OCI-LY3 (cell line): ENCODE data around the gene FOXK2.

ENCODE experiments used
- H2AFZ ChIP-seq: fragments of 200-600, 300-600 bp; shearing (Covaris generic); 2 replicates; pipeline ENCODE4 v1.6.0; 2014; ENCODE audit warnings: antibody characterized with exemption, low read depth, low read length
- H3K27ac ChIP-seq: fragments of 200-600, 300-600 bp; sonication (generic); 2 replicates; pipeline ENCODE4 v1.5.1; 2014; ENCODE audit warnings: mild to moderate bottlenecking, low read length, moderate library complexity, mixed read lengths
- H3K27me3 ChIP-seq: fragments of 200-600, 300-600 bp; sonication (generic); 2 replicates; pipeline ENCODE4 v1.6.1; 2014; ENCODE audit warnings: low read depth, low read length, mixed read lengths
- H3K36me3 ChIP-seq: fragments of 200-600, 300-600 bp; sonication (generic); replicated peaks from 2 replicates; pipeline ENCODE3; 2014; ENCODE audit warnings: low read depth, low read length, mixed read lengths
- H3K4me1 ChIP-seq: fragments of 300-600, 200-600 bp; sonication (generic); 2 replicates; pipeline ENCODE4 v1.6.1; 2014; ENCODE audit warnings: low read length, mixed read lengths
- H3K4me2 ChIP-seq: fragments of 200-600, 300-600 bp; sonication (generic); 2 replicates; pipeline ENCODE4 v1.6.1; 2014; ENCODE audit warnings: low read length, mixed read lengths
- H3K4me3 ChIP-seq: fragments of 300-600, 200-600 bp; sonication (generic); 2 replicates; pipeline ENCODE4 v1.5.1; 2014; ENCODE audit warnings: antibody characterized with exemption, mild to moderate bottlenecking, low read length, moderate library complexity
- H3K79me2 ChIP-seq: fragments of 300-600, 200-600 bp; shearing (Covaris generic); 2 replicates; pipeline ENCODE4 v1.6.1; 2014; ENCODE audit warnings: mild to moderate bottlenecking, low read length, mixed read lengths
- H3K9ac ChIP-seq: fragments of 300-600, 200-600 bp; shearing (Covaris generic); 2 replicates; pipeline ENCODE4 v1.6.0; 2014; ENCODE audit warnings: mild to moderate bottlenecking, low read length, moderate library complexity
- H3K9me3 ChIP-seq: fragments of 200-600, 300-600 bp; shearing (Covaris generic); 2 replicates; pipeline ENCODE4 v1.6.1; 2014; ENCODE audit warnings: low read length, mixed read lengths; ENCODE audit not compliant: insufficient read depth
- H4K20me1 ChIP-seq: fragments of 200-600, 300-600 bp; sonication (generic); 2 replicates; pipeline ENCODE4 v1.6.1; 2016; ENCODE audit warnings: low read length, mixed read lengths; ENCODE audit not compliant: insufficient read depth
- EZH2phosphoT487 ChIP-seq: fragments of 200-600 bp; shearing (Covaris generic); IDR thresholded peaks from 2 replicates; pipeline ENCODE4 v1.6.1; 2018; ENCODE audit warnings: antibody characterized with exemption, mixed run types, low read depth
- TF ChIP-seq, protein P1 (sequence below): fragments of 200-600, 300-600 bp; sonication (generic); IDR thresholded peaks from 2 replicates; pipeline ENCODE4 v1.5.1; 2014; ENCODE audit warnings: antibody characterized with exemption, low read length, low read depth

The FOXK2 gene

DNA sequence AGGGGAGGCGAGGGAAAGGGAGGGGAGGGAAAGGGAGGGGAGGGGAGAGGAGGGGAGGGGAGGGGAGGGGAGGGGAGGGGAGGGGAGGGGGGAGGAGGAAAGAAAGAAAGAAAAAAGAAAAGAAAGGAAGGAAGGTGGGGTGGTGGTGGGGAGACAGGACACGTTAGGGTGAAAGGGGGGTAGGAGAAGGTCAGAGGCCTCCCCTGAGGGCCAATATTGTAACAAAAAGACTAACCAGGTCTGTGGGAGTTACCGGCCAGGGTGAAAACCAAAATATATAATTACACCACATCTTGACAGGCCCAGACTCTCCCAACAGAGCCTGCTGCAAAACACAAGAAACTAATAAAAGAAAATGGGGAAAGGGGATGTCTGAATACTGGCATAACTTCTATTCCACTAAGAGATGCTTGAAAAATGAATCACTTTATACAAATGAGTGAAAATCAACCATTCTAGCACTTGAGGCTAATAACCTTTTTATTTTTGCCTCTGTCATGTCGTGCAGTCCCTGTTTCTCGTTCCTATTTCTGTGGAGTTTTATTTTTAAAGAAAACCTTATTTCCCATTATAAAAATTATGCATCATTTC, 118.7 kb downstream of the FOXK2 start:
- Histone ChIP-seq H3K36me3 (peaks cover 44% of the 10 kb centered on the region), H3K27ac (no peak overlapping the region)

DNA sequence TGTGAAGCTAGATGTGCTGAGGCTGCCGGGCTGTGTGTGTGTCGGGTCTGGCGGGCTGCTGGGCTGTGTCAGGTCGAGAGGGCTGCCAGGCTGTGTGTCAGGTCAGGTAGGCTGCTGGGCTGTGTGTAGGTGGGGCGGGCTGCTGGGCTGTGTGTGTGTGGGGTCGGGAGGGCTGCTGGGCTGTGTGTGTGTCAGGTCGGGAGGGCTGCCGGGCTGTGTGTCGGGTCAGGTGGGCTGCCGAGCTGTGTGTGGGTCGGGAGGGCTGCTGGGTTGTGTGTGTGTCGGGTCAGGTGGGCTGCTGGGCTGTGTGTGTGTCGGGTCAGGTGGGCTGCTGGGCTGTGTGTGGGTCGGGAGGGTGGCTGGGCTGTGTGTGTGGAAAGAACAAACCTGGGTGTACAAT, 120.1 kb downstream of the FOXK2 start:
- Histone ChIP-seq H4K20me1 (peaks cover 34% of the 10 kb centered on the region), H3K4me1 (no peaks in the 10 kb centered on the region), H2AFZ (no peak overlapping the region), H3K4me2 (no peak overlapping the region), H3K4me3 (no peak overlapping the region), H3K9me3 (no peaks in the 10 kb centered on the region), H3K27ac (no peak overlapping the region), H3K79me2 (peaks cover 84% of the 10 kb centered on the region), H3K9ac (no peak overlapping the region), H3K27me3 (no peaks in the 10 kb centered on the region), H3K36me3 (peaks cover 48% of the 10 kb centered on the region)
- TF ChIP-seq EZH2phosphoT487: no peak
- TF ChIP-seq, protein P1, sequence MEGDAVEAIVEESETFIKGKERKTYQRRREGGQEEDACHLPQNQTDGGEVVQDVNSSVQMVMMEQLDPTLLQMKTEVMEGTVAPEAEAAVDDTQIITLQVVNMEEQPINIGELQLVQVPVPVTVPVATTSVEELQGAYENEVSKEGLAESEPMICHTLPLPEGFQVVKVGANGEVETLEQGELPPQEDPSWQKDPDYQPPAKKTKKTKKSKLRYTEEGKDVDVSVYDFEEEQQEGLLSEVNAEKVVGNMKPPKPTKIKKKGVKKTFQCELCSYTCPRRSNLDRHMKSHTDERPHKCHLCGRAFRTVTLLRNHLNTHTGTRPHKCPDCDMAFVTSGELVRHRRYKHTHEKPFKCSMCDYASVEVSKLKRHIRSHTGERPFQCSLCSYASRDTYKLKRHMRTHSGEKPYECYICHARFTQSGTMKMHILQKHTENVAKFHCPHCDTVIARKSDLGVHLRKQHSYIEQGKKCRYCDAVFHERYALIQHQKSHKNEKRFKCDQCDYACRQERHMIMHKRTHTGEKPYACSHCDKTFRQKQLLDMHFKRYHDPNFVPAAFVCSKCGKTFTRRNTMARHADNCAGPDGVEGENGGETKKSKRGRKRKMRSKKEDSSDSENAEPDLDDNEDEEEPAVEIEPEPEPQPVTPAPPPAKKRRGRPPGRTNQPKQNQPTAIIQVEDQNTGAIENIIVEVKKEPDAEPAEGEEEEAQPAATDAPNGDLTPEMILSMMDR: no peak

More for the DNA sequence above, 118.7 kb downstream of the FOXK2 start:
- H4K20me1 ChIP-seq: peaks cover 23% of the 10 kb centered on the region
- no peak for TF ChIP-seq EZH2phosphoT487
- TF ChIP-seq, protein P1: no peak
- no peak overlapping the region for H2AFZ ChIP-seq
- no peak overlapping the region for H3K4me2 ChIP-seq
- peaks cover 79% of the 10 kb centered on the region for H3K79me2 ChIP-seq
- no peak overlapping the region for H3K9ac ChIP-seq
- no peaks in the 10 kb centered on the region for H3K27me3 ChIP-seq
- no peaks in the 10 kb centered on the region for H3K4me1 ChIP-seq
- no peak overlapping the region for H3K4me3 ChIP-seq
- H3K9me3 ChIP-seq: no peaks in the 10 kb centered on the region

DNA sequence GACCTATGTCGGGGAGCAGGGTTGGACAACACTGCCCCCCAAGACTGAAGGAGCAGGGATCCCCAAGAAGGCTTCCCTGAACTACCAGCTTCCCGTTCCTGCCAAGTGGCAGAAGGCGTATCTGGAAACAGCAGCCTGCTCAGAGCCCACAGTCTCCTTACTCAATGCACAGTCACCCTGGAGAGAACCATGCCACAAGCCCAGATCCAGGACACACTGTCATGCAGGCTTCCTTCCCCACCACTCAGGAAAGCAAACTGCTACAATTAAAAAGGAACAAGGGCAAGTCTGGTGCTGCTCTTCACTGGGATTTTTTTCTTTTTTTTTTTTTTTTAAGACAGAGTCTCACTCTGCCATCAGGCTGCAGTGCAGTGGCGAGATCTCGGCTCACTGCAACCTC, 120.5 kb downstream of the FOXK2 start:
- Histone ChIP-seq H3K4me2 (no peak overlapping the region), H3K27ac (no peak overlapping the region), H3K4me1 (no peaks in the 10 kb centered on the region), H4K20me1 (peaks cover 36% of the 10 kb centered on the region), H3K4me3 (no peak overlapping the region), H3K79me2 (peaks cover 85% of the 10 kb centered on the region), H3K9me3 (no peaks in the 10 kb centered on the region), H2AFZ (no peak overlapping the region), H3K9ac (no peak overlapping the region), H3K36me3 (peaks cover 48% of the 10 kb centered on the region), H3K27me3 (no peaks in the 10 kb centered on the region)
- TF ChIP-seq, protein P1: no peak
- no peak for TF ChIP-seq EZH2phosphoT487

DNA sequence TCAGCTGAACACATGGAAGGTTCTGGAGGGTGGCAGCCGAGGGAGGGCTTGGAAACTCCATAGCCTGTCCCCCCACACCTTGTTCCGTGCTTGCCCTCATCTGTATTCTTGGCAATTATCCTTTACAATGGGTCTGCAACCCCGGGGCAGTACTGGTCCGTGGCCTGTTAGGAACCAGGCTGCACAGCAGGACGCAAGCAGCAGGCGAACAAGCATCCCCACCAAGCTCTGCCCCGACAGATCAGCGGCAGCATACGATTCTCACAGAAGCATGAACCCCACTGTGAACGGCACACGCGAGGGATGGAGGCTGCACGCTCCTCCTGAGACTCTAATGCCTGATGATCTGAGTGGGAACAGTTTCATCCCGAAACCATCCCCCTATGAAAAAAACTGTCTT, 122.5 kb downstream of the FOXK2 start:
- peaks cover 51% of the 10 kb centered on the region for H3K36me3 ChIP-seq
- H3K27ac ChIP-seq: no peak overlapping the region
- TF ChIP-seq EZH2phosphoT487: no peak
- H3K9ac ChIP-seq: no peak overlapping the region
- H3K4me3 ChIP-seq: no peak overlapping the region
- no peak overlapping the region for H2AFZ ChIP-seq
- H3K79me2 ChIP-seq: peaks cover 91% of the 10 kb centered on the region
- H3K4me2 ChIP-seq: no peak overlapping the region
- peaks cover 5% of the 10 kb centered on the region for H3K4me1 ChIP-seq
- H4K20me1 ChIP-seq: peaks cover 45% of the 10 kb centered on the region
- no peaks in the 10 kb centered on the region for H3K27me3 ChIP-seq
- H3K9me3 ChIP-seq: no peaks in the 10 kb centered on the region
